NCI-H460 (cell line): ENCODE results near the gene LMNTD1. TPM values are rescaled to one million over a fixed set of nuclear protein-coding genes. Genes with fewer than 3 reads are reported as not detected.

Source experiments
- DNase-seq: peaks from one replicate; pipeline ENCODE4 v3.0.0-alpha.2; 2016; ENCODE audit warnings: low read depth; ENCODE audit errors: extremely low read depth
- total RNA-seq: library from RNA; depleted of rRNA; stranded (reverse); fragments of >200 nt; shearing (Covaris generic); gene quantifications from 2 replicates; pipeline ENCODE4 v1.2.3, GENCODE V29; 2014

Gene LMNTD1
- total RNA-seq, 1 experiment from 2014 or later, result 0.15 TPM

DNA sequence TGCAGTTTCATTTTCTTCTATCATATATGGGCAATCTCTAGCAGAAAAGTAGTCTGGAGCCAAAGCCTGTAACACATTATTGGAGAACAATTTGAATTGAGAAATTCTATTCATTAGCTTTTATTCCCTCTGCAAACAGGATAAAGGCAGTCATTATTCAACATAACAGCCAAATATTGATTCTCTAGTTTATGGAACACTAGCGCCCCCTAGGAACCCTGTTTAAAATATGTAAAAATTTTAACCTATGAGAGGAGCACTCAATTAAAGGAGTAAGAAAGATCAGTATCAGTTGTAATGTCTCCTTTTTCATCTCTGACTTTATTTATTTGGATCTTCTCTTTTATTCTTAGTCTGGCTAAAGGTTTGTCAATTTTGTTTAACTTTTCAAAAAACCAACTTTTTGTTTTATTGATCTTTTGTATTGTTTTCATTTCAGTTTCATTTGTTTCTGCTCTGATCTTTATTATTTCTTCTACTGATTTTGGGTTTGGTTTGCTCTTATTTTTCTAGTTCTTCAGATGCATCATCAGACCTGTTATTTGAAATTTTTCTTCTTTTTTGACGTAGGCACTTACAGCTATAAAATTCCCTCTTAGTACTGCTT lies 4.8 kb upstream of the LMNTD1 start:
- peak; percentile 39 for DNase-seq

GRCh38 chr12:25556153-25556552 lies 3.1 kb upstream of the LMNTD1 start:
- DNase-seq, result no peak

DNA sequence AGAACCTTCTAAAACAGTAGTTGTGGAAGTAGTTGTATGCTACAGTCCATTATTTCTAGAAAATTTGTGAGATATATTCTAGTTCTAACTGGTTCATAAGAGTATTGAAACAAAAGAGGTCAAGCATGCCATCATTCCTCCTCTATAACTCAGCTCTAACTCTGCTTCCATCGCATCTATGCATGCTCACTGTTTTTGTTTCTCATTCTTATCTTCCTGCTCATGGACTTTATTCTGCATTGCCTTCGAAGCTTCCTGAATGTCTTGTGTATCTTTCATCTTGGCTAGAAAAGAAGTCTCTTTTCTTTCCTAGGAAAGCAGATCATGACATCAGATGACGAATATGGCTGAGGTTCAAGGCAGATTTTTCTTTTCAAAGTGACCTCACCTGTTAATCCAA lies 402 bp downstream of the LMNTD1 start:
- no peak for DNase-seq

DNA sequence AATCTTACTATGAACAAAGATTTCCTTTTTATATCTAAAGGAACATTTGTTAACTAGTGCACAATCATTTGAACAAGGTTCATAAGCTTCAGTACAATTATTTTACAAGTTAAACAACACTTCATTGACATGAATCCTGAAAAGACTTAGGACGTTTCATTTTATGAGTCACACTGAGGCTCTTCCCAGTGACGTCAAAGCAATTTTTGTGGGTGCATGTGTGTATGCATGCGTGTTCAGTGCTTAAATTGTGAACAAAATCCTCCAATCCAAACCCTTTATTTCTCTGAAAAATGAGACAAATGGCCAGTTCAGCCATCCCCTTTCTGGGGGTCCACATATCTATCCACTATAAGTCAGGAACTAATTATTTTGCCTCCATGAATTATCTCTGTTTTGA lies 2.9 kb downstream of the LMNTD1 start:
- peak; percentile 67 for DNase-seq

- no peak for DNase-seq
Measured at GRCh38 chr12:25549120-25549519, 4.0 kb downstream of the LMNTD1 start.

DNA sequence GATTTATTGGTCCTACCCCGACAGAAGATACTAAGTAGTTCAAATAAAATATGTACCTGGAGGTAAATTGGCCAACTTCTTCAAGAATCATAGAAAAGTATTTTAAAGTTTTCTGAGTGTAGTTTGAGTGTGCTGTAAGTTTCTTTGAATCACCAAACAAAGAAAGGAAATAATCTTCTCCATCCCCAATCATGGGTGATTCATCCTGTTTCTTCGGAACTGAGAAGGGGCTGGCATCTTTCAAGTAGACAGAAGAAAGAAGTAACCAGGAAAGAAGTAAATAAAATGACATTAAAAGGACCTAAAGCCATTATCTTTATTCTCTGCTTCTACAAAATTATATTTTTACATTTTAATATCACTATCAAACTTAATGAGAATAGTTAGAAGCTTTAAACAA lies 6.8 kb downstream of the LMNTD1 start:
- no peak for DNase-seq

GRCh38 chr12:25533150-25533549 lies 19.9 kb downstream of the LMNTD1 start:
- DNase-seq, result no peak

- DNase-seq, result no peak
Measured at GRCh38 chr12:25531502-25532052, 21.5 kb downstream of the LMNTD1 start.

- DNase-seq, result no peak
Measured at GRCh38 chr12:25529738-25530137, 23.3 kb downstream of the LMNTD1 start.

DNA sequence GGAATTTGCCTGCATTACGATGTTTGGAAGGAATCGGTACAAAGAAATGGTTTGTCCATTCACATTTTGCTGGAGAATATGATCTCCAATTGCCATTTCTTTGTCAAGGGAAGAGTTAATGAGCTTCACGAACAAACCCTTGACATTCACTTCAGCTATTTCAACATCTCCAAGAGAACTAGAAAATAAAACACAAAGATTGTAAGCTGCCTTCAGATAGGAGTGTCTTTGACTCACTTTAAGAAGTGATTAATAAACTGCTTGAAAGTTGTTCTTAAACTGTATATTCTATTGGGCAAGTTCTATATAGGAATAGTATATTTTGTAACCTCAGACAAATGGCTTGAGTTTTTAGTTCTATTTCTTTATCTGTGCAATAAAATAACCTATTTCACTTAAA lies 26.3 kb downstream of the LMNTD1 start:
- no peak for DNase-seq

- DNase-seq, result no peak
Measured at GRCh38 chr12:25524366-25524765, 28.7 kb downstream of the LMNTD1 start.

- no peak for DNase-seq
Measured at GRCh38 chr12:25521625-25522256, 31.3 kb downstream of the LMNTD1 start.

DNA sequence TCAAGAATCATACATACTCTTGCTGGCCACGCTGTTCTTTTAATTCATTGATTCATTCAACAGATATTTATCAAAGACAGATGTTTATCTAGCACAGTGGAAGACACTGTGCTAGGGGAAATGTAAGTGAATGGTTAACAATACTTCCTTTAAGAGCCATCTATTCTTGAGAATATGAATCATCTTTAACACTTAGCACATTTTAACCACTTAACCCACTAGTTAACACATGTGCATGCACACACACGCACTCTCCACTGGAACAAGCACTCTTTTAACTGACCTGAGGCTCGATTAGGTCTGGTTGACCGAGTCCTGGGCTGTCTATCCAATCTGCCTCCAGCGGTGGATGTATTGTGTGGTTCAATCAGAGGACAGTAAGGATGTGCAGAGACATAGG lies 34.6 kb downstream of the LMNTD1 start:
- DNase-seq, result no peak

DNA sequence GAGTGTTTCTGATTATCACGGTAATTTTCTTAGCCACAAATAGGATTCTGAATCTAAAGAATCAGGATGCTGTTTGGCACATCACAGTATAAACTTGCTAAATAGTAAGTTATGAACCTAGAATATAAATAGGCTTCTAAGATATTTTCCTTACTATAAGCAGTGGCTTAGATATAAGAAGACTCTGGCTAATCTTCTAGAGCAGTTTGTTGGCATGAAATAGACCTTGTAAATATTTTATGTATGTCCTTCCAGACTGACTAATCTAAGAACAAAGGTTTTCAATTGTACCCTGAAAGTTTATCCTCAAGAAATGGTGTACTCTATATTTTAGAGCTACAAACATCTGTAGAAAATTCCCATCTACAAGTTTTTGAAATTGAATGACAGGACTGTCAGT lies 48.3 kb downstream of the LMNTD1 start:
- DNase-seq, result no peak

GRCh38 chr12:25503666-25504065 lies 49.4 kb downstream of the LMNTD1 start:
- DNase-seq, result no peak

- no peak for DNase-seq
Measured at GRCh38 chr12:25502596-25502995, 50.5 kb downstream of the LMNTD1 start.

- DNase-seq, result no peak
Measured at GRCh38 chr12:25502118-25502517, 51.0 kb downstream of the LMNTD1 start.

- DNase-seq, result no peak
Measured at GRCh38 chr12:25501549-25501948, 51.5 kb downstream of the LMNTD1 start.

GRCh38 chr12:25500651-25501050 lies 52.4 kb downstream of the LMNTD1 start:
- DNase-seq, result no peak

GRCh38 chr12:25497021-25497420 lies 56.1 kb downstream of the LMNTD1 start:
- DNase-seq, result no peak

DNA sequence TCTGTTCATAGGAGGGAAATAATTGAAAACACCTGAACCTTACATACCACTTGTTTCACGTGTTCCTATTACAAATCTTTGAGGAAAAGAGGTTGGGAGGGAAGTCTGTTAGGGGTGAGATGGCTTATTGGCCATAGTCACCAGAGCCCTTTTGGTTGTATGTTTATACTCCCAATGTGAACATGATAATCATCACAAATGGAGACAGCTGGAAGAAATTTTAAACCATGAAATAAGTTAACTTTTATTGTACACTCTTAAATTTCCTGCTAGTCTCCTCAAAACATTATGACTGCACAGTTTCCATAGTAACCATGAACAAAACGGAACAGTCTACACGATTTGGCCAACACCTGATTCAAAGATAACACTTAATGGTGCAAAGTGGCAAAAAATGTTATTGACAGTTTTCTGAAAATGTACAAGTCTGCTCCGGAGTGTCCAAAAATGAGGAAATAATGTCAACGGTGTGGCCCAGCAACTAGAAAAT lies 56.9 kb downstream of the LMNTD1 start:
- DNase-seq, result no peak
